Neutrophil (primary cell): Measurements from ENCODE around the gene TBC1D22A.

ENCODE experiments used
- H3K27ac ChIP-seq: fragments of 200-600 bp; sonication (generic); 2 replicates; pipeline ENCODE4 v1.5.1; 2016; ENCODE audit warnings: mild to moderate bottlenecking, moderate library complexity
- H3K27me3 ChIP-seq: fragments of 200-600 bp; sonication (generic); 2 replicates; pipeline ENCODE4 v1.6.0; 2016; ENCODE audit warnings: mild to moderate bottlenecking
- H3K36me3 ChIP-seq: fragments of 200-600 bp; sonication (generic); 2 replicates; pipeline ENCODE4 v1.5.1; 2017
- H3K4me1 ChIP-seq, 2 experiments: fragments of 200-600 bp in 1 of 2; sonication (generic) in 1 of 2; 1 replicate in 1 of 2; 2 replicates in 1 of 2; pipeline versions ENCODE4 v1.5.1 to v1.6.1; 2013 to 2016; ENCODE audit warnings: low read depth in 1 of 2, low read length in 1 of 2, mild to moderate bottlenecking in 1 of 2, moderate library complexity in 1 of 2; ENCODE audit not compliant: control insufficient read depth in 1 of 2, insufficient read depth in 1 of 2
- H3K4me3 ChIP-seq, 2 experiments: fragments of 200-600 bp in 1 of 2; sonication (generic) in 1 of 2; 1 replicate in 1 of 2; 2 replicates in 1 of 2; pipeline ENCODE4 v1.5.1; 2013 to 2016; ENCODE audit warnings: low read depth in 1 of 2, low read length in 1 of 2, mild to moderate bottlenecking in 1 of 2, moderate library complexity in 1 of 2
- H3K9me3 ChIP-seq: fragments of 200-600 bp; sonication (generic); 2 replicates; pipeline ENCODE4 v1.5.1; 2016
- TF ChIP-seq, protein P1 (sequence below): fragments of 200-600 bp; sonication (generic); IDR thresholded peaks from 2 replicates; pipeline ENCODE4 v1.5.1; 2016; ENCODE audit warnings: antibody characterized with exemption

TBC1D22A gene

DNA sequence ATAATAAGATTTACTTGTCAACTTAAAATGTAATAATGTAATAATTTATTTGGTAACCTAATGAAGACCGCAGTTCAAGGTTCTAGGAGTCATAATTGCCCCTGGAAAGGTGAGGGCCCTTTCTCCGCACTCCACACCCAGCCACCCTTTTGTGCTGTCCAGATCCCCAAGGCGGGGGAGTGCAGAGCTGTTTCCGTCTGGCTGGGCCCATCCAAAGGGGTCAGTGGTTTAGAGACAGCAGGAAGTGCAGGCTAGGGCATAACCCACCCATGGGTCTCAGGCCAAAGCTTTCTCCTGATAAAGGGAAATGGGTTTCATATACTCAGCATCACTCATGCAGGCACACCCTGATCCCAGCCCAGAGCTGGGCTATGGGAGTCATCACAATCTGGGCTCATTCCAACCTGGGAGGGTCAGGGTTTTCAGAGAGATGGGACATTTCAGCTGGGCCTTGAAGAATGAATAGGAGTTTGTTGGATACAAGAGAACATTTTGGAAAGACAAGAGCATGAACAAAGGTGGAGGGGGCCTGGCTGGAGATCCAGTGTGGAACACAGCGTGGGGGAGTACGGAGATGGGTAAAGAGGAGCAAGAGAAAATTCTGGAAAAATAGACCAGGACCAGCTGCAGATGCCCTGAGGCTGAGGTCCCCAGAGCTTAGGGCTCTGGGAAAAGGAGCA, 432.2 kb downstream of the TBC1D22A start:
- no peaks in the 10 kb centered on the region for H3K27me3 ChIP-seq
- H3K36me3 ChIP-seq, result no peaks in the 10 kb centered on the region
- H3K4me3 ChIP-seq, result no peak overlapping the region
- TF ChIP-seq, protein P1, sequence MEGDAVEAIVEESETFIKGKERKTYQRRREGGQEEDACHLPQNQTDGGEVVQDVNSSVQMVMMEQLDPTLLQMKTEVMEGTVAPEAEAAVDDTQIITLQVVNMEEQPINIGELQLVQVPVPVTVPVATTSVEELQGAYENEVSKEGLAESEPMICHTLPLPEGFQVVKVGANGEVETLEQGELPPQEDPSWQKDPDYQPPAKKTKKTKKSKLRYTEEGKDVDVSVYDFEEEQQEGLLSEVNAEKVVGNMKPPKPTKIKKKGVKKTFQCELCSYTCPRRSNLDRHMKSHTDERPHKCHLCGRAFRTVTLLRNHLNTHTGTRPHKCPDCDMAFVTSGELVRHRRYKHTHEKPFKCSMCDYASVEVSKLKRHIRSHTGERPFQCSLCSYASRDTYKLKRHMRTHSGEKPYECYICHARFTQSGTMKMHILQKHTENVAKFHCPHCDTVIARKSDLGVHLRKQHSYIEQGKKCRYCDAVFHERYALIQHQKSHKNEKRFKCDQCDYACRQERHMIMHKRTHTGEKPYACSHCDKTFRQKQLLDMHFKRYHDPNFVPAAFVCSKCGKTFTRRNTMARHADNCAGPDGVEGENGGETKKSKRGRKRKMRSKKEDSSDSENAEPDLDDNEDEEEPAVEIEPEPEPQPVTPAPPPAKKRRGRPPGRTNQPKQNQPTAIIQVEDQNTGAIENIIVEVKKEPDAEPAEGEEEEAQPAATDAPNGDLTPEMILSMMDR, result no peak
- H3K4me1 ChIP-seq, result no peaks in the 10 kb centered on the region
- H3K9me3 ChIP-seq, result no peaks in the 10 kb centered on the region
- no peak overlapping the region for H3K27ac ChIP-seq

DNA sequence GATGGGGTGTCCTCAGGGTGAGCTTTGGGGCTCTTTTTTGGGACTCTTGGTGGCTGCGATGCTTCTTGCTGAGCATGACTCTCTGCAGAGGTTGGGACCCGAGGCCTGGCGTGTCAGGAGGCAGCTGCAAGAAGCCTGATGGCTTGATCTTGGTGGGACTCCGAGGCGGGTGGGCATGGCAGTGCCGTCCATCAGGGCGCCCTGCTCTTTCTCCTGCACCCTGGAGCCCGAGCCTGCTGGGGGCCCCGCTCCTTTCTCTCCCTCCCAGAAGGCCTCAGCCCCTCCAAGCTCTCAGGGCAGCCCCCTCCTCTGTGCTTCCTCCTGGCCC, 432.7 kb downstream of the TBC1D22A start:
- Histone ChIP-seq H3K9me3 (no peaks in the 10 kb centered on the region), H3K27me3 (no peaks in the 10 kb centered on the region), H3K4me1 (no peaks in the 10 kb centered on the region), H3K27ac (no peak overlapping the region), H3K36me3 (no peaks in the 10 kb centered on the region), H3K4me3 (no peak overlapping the region)
- TF ChIP-seq, protein P1, result no peak

- Histone ChIP-seq H3K27me3 (no peaks in the 10 kb centered on the region), H3K27ac (no peak overlapping the region), H3K36me3 (no peaks in the 10 kb centered on the region), H3K4me1 (no peaks in the 10 kb centered on the region), H3K9me3 (no peaks in the 10 kb centered on the region), H3K4me3 (no peak overlapping the region)
- TF ChIP-seq, protein P1, result no peak
Observed at GRCh38 chr22:47195484-47196165, 433.2 kb downstream of the TBC1D22A start.

DNA sequence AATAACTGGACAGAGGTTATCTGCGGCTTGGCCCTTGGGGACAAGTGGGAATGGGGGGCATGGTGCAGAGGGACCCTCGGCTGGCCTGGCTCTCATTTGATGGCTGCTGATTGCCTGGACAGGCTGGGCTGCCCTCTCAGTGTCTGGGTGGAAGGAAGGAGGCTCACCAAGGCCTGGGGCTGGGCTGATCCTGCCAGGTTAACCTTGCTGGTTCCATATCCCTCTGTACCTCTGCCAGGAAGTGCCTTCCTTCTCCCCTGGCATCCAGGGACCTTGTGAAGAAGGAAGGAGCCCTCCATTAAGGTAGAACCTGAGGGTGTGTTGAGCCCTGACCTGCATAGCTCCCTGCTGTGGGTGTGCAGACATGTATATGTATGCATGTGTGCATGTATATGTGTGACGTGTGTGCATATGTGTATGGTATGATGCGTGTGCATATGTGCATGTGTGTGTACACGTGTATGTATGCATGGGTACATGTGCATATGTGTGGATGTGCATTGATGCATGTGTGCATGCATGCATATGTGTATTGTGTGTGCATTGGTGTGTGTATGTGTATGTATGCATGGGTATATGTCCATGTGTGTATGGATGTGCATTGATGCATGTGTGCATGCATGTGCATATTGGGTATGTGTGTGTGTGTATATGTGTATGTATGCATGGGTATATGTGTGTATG, 433.9 kb downstream of the TBC1D22A start:
- no peaks in the 10 kb centered on the region for H3K4me1 ChIP-seq
- H3K27me3 ChIP-seq, result no peaks in the 10 kb centered on the region
- H3K9me3 ChIP-seq, result no peaks in the 10 kb centered on the region
- no peak overlapping the region for H3K27ac ChIP-seq
- no peak overlapping the region for H3K4me3 ChIP-seq
- no peaks in the 10 kb centered on the region for H3K36me3 ChIP-seq
- TF ChIP-seq, protein P1, result no peak

DNA sequence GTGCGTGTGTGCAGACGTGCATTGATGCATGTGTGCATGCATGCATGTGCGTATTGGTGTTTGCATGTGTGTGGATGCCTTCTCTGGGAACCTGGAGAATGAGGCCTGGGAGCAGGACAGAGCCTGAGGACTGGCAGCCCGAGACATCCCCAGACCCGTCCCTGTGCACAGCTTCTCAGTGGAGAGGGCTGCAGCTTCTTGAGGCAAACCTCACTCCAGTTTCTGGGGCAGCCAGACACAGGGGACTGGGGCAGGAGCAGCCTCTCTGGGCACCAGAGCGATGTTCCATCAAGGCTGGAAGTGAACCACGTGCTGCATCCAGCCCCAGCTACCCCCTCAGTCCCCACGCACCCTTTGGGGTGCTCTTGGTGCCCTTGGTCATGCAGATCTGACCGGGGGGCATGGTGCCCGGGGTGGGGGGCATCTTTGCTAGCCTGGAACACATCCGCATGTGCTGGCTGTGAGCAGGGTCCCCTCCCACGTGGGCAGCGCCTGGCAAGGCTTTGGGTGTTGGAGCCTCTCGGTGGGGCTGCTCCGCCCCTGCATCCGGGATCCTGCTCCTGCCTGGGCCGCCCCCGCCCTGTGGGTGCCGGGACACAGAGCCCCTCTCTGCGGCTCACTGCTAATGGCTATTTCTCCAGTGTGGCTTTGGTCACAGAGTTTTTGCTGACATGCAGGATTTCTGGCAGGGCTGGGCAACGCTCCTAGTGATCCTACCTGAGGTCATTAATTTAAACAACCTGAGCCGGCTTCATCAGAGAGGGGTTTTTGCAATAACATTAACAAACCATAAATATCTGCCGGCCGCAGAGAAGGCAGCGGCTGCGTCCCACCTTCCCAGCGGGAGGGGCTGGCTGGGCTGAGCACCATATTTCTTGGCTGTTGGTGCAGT, 434.7 kb downstream of the TBC1D22A start:
- H3K9me3 ChIP-seq, result no peaks in the 10 kb centered on the region
- no peaks in the 10 kb centered on the region for H3K4me1 ChIP-seq
- H3K27ac ChIP-seq, result no peak overlapping the region
- H3K36me3 ChIP-seq, result no peaks in the 10 kb centered on the region
- TF ChIP-seq, protein P1, result no peak
- H3K27me3 ChIP-seq, result no peaks in the 10 kb centered on the region
- H3K4me3 ChIP-seq, result no peak overlapping the region
